CMK (cell line): Measurements from ENCODE around the gene BMP6.
"Not testable (repeated sequence)": the region's sequence is repeated elsewhere in the genome, so short reads cannot be mapped to it uniquely, and the experiment has no call there.

Source experiments
- DNase-seq: peaks from one replicate; pipeline ENCODE4 v3.0.0-alpha.2; 2010; ENCODE audit warnings: low read depth

Gene BMP6

DNA sequence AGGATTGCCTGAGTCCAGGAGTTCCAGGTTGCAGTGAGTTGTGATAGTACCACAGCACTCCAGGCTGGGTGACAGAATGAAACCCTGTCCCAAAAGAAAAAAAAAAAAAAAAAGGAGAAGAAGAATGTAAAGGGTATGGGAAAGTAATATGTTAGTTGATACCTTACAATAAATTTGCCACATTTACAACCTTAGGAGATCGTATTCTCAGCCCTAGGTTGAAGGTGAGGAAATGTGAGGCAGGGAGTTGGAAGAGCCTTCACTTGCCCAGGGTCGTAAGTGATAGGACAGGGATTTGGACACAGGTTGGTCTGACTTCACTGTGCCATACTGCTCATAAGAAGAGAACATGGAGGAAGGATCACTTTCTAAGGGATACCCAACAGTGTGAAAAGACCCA, 68.6 kb downstream of the BMP6 start:
- no peak for DNase-seq

DNA sequence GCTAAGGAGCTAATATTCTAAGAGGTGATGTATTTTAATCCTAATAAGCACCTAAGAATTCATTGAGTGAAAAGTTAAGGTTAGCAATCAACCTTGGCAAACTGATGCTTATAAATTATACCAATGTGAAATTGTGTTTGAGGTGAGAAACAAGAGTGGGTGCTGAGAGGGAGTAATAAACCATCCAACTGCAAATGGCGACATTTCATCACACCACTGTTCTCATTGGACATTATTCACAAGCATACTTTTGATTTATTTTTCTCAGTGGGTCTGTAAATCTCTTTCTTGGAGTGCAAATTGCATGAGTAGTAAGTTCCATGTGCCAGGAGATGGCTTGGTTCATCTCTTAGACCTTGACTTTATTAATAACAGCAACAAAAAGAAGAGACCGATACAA, 71.5 kb downstream of the BMP6 start:
- no peak for DNase-seq

DNA sequence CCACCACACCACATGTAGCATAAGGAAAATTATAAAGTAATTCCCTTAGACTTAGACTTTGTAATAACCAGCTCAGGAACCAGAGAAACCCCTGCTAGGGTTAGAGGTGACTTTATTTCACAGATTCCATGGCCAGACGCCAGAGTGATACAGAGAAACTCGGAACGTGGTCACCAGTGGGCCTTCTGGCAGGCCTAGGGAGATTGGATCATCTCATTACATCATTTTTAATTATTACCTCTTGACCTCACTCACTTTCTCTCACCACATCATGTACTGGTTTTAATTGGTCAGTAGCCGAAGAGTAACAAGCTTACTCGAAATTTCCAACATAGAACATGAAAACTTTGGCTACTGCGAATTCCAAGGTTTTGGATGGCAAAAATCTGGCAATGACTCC, 72.9 kb downstream of the BMP6 start:
- no peak for DNase-seq

DNA sequence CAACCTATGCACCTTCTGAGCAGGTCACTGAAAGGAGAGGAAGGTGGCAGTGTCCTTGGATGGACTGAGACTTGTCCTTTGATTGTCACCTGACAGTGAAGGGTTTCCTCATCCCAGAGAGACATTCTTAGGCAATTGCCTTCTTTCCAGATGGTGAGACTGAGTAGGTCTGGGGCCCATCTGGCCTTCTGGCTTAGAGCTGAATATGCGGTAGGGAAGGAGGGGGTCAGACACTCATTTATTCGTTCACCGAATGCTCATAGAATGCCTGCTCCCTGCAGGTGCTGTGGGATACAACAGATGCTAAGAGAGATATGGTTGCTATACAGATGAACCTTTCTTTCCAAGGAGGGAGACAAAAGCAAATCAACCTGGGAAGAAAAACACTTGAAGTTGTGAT, 76.8 kb downstream of the BMP6 start:
- no peak for DNase-seq

DNA sequence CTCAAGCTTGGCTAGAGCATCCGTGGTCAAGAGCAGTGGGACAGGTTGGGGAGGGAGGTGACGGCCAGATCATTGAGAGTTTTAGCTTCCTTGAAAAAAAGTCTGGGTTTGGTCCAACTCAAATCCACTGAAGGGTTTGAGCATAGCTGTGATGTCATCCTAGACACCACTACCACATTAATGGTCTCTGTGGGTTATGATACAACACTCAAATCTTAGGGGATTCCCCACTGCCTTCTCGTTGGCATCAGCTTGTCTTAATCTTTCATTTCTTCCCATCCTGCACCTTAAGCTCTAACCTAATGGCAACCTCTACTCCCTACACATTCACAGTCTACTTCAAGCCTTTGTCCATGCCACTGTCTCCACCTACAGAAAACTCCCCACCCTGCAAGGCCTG, 77.3 kb downstream of the BMP6 start:
- DNase-seq: no peak

DNA sequence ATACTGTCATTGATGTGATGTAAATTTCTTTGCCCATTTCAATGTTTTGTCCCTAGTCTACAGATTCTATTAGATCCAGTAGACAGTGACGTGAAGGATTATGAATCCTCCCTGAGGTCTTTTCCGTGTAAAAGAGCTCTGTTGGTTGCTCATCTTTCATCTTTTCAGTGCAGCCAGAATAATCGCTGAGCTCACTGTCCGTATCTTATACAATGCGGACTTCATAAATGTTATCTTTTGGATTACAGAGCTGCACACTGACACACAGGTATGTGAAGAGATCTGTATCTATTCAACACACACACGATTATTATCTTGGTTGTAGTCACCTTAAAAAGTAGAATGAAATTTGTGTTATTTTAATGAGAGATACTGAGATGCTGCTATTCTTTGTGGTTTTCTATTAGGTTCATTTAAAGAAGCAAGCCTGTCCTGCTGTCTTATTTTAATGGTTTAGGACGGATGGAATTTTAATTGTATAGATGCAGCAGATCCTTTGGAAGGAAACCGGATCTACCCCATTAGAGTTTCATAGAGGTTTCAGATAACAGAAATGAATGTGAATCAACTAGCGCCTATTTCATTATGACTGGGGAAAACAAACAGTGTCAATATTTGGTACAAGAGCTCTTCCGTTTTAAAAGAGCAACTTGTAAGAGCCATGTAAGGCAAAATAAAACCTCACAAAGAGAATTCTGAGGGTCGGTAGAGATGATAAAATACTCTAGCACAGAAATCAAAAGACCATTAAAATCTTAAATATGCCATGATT, 79.4 kb downstream of the BMP6 start:
- DNase-seq: no peak

DNA sequence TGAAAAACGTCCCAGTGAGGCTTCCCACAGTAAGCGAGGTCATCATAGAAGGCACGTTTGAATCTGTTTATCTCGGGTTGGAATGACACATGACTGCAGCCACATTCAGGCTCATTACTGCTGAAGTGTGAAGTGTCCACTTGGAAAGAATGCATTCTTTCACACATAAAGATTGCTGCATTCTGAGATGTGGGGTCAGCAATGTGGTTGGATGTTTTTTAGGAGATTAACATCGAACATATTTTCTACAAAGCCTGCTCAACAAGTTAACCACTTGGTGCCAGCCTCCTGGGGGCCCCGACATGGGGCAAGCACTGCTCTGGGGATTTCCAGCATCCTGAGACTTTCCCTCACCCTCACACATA, 79.9 kb downstream of the BMP6 start:
- DNase-seq: no peak

DNA sequence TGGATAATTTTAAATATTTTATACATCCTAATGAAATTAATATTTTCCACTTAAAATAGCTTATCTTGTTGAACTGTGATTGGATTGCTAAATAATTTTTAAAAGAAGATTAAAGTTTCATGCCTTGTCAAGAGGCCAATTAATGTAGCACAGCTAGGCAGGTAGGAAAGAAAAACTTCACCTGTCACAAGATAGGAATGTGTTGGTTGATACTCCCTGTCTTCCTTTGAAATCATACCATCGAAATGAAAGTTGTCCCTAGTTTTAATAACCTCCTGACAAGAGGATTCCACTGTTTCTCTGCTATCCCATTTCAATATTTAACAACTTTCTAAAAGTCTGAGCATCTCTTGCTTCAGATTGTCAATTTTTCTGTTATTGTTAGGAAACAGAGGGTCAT, 80.8 kb downstream of the BMP6 start:
- DNase-seq: no peak

DNA sequence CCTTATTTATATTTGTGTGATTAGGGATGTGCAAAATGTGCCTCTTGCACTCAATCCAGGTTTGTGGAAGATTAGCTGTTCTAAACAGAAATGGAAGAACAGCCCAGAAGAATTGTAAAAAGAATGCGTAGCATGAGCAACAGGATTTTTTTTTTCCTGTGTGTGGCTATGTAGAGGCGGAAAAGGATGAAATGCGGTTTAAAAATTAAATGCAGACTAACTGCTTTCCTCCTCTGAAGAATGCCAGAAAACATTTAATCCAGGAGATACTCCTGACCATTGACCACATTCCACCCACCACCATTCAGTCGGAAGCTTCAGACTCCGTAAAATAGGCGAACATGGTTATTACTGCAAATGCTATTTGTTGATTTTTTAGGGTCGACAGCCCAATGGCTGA, 83.4 kb downstream of the BMP6 start:
- no peak for DNase-seq

DNA sequence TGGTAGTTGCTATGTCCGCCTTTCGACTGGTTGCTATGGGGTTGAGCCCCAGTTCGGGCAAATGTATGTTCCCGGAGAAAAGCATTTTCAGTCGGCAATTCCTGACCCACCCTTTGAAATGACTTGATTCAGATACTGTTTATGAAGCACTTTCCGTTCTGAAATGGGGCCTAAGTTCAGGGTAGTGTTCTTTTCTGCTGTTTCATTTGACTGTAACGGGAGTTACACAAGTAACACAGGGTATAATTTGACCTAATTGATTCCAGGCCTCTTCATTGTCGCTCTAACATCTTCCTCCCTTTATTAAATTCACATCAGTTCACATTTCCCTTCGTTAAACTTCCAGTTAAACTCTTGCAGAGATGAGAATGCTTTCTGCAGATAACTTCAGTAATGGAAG, 85.5 kb downstream of the BMP6 start:
- no peak for DNase-seq

DNA sequence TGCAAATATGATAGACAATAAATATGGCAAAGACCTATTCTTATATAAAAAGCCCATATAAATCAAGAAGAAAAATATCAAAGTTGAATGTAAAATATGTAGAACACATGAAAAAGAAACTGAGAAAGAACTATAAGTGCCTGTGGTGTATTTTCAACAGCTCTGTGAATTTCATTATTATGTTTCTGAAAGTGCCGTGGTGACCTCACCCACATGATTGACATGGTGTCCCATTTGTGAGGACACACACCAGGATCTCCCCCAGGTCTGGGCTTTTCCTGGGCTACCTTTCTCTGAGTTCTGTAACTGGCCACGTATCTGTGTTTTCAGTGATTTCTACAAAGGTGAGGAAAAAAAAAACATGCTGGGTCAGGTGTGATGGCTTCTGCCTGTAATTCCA, 86.7 kb downstream of the BMP6 start:
- DNase-seq: no peak

DNA sequence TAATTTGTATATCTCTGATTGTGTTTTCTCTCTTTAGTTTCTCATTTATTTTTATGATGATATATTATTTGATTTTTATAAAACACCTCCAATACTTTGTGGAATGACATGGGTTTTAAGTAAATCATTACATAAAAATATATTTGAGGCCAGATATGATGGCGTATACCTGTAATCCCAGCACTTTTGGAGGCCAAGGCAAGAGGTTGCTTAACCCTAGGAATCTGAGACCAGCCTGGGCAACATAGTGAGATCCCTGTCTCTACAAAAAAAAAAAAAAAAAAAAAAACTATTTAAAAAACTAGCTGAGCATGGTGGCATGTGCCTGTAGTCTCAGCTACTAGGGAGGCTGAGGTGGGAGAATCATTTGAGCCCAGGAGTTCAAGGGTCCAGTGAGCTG, 87.3 kb downstream of the BMP6 start:
- no peak for DNase-seq

DNA sequence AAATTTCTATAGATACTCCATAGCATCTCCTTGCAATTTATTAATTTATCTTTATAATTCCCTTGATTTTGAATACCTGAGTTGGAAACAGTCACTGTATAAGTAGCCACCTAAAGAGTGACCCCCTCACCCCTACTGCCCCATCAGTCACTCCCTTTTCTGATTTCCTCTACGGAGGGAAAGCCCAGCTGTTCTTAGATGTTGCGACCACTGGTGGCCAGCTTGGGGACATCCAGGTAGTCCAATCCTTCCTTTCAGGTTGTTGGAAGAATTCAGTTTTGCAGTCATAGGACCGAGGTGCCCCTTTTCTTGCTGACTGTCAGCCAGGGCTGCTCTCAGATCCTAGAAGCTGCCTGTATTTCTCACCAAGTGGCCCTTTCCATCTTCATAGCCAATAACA, 87.8 kb downstream of the BMP6 start:
- no peak for DNase-seq

DNA sequence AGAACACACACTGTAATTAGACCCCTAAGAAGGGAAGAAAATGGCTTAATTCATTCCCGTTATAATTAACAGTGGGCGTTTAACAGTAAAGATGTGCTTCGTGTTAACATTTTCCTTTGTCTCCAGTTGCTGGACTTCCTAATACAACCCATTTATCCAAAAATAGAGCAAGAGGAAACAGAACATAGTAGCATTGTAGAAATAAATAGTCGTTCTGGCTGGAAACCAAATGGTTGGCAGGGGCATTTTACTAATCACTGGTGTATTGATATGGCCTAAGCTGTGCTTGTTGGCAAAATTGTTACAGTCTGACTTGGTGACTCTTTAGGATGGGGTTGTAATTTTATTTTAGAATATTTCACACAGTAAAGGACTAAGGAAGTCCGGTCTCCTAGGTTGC, 89.8 kb downstream of the BMP6 start:
- DNase-seq: no peak

DNA sequence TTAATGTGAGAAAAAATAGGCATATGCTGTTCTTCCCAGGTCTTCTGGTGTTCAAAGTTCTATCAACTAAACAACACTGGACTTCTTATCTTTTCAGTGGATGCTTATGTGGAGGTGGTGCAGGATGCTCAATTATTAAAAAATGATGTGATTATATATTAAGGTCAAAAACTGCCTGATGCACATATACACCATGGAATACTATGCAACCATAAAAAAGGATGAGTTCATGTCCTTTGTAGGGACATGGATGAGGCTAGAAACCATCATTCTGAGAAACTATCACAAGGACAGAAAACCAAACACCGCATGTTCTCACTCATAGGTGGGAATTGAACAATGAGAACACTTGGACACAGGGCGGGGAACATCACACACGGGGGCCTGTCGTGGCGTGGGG, 91.3 kb downstream of the BMP6 start:
- not testable (repeated sequence) for DNase-seq

DNA sequence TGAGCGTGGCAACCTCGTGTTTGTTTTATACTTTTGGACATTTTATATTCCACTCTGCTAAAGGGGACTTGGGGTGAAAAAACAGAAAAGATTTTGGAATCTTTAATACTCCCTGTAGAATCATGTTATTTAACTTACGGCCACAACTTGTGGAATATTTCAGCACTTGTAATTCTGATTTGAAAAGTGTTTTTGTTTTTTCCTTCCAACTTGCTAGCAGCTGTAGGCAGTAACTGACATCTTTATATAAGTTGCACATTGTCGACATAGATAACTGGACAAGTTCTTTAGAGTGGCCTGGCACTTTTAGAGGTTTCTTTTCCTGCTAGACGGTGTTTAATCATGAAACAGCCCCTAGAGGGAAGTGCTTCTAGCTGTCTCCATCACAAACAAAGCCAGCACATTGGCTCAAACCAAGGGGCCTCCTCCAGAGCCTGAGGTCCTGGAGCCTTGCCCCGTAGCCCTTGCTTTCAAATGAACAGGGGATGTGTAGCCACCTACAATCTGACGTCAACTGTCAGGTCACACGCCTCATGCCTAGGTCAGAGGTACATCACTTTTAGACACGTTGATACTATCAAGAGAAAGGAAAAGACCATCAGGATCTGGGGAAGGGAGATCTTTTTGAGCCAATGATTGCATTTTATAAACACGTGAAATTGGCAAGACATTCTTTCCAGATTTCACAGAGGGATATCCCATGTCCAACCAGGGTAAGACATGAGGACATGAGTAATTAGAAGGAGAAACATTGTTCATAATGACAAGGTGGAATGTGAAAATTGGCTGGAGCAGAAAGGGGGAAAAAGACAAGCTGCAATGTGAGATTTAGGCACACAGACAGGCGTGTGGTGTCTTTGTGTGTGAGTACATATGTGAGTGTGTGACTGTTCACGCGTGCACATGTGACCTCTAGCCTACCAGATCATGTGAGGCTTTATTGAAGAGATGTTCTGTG, 92.6 kb downstream of the BMP6 start:
- DNase-seq: no peak

DNA sequence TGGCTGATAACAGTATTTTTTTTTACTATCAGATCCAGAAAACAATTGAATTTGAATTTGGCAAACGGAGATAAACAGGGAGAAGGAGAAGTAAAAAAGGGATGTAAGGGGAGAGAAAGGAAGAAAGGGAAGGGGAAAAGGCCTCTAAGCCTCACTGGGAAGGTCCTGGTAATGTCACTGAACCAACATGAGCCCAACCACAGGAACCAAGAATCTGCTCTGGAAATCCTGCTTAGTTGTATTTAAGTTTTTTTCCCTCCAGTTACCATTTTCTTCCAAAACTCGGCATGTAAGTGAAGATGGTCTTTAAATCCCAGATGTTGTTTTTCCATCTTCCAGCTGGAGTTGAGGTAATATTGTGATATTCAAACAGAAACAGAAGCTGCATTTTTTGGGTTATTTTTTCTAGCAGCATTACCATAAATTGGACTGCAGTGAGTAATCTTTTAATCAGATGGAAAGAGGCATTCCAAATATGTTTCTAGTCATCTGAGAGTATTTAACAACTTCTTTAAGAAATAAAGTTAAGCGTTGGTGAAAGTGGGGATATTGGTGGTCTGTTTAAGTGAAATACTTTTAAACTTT, 93.6 kb downstream of the BMP6 start:
- DNase-seq: no peak

DNA sequence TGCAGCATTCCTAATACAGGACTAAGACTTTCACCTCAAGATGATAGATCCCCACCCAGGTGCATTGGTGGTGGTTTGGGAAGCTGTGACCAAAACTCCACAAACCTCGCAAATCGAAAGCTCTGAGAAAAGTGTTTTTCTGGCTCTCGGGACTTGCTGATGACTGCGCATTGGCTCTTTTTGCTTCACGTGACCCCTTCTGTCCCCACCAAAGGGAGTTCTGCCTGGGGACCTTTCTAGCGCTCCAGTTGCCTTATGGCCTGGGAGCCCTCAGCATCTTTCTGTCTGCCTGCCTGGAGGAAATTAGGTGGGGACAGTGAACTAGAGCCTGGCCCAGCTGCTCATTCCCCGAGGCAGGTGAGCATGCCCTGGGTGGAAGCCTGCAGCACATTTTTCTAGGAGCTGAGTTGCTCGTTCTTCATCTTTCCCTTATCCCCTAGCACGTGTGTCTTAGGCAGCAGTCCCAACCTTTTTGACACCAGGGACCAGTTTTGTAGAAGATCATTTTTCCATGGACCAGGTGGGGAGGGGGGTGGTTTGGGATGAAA, 94.5 kb downstream of the BMP6 start:
- no peak for DNase-seq

DNA sequence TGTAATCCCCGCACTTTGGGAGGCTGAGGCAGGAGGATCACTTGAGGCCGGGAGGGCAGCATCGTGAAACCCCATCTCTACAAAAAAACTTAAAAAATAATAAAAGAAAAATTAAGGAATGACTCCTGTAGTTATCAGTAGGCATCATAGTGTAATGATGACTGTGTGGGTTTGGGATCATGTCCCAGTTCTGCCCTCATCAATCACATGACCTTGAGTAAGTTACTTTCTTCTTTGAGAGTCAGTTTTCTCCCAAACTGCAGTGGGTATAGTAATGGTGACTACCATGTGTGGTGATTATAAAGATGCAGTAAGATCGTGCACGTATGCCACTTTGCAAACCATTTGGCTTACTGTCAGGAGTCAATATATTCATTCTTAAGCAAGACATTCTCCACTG, 95.5 kb downstream of the BMP6 start:
- no peak for DNase-seq

DNA sequence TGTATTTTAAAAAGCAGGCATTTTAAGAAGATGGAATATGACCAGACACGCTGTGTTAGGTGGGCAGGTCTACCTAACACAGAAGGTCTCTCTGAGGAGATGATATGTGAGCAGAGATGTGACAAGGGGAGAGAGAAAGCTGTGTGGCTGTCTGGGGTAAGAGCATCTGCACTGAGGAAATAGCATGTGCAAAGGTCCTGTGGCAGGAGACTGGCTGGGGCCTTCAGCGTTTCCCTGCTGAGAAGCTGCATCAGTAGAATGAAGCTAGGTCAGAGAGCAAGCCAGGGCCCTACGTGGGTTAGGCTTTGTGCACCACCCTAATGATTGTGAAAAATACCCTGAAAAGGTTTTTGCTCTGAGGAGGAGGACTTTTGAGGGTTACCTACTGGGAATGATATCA, 97.7 kb downstream of the BMP6 start:
- DNase-seq: no peak

DNA sequence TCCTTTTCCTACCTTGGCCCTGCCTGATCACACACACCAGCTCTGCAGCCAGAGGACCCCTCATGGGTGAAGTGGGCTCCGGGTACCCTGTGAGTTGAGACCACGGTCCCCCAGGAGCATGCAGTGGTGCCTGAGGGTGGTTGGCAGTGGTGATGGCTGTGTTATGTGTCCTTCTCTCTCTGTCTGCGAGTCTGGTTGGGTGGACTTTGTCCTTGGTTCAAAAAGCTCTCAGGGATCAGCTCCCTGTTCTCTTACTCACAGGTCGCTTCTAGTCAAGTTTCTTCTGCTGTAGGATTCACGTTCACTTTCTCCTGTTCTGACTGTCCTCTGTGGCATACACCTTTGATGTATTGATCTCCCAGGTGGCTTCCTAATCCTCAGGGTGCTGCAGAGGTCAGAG, 100.1 kb downstream of the BMP6 start:
- no peak for DNase-seq

DNA sequence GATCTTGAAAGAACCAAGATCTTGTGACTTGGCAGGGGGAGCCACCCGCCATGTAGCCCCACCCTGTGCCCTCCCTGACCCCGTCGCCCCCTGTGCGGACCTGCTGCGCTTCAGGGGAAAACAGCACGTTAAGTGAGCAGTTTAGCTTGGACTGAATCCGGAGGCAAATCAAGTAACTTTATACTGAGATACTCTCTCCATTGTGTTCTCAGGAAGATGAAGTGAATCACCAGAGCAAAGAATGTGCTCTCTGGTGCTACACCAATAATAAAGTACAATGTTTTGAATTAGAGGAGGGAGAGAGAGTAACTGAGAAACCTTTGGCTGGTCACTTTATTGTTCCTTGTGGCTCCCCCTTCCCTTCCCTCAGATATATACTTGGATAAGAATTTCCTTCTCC, 101.2 kb downstream of the BMP6 start:
- DNase-seq: no peak

DNA sequence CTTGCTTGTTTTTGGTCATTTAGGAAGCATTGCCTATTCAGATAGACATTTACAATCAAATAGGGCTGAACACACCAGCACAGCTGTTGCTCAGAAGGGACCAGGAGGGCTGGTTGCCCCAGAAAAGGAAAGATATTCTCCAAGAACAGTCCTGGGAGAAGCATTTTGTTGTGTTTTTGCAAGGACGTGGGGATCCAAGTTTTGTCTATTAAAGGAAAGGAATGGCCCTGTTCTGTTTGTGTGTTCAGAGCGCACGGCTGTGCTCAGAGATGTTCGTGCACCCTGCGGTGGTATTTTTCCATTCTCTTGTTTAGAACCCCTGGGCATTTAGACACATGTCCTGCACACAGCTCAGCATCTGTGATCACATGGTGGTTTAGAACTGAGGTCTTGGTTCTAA, 102.2 kb downstream of the BMP6 start:
- DNase-seq: no peak
